SU-DHL-6 (cell line): ENCODE measurements around the gene SYDE2.
"Not testable (repeated sequence)": the region's sequence is repeated elsewhere in the genome, so short reads cannot be mapped to it uniquely, and the experiment has no call there.

Experiments
- H2AFZ ChIP-seq: fragments of 200-600 bp; sonication (generic); 2 replicates; pipeline ENCODE4 v1.6.1; 2014; ENCODE audit warnings: low read depth, mild to moderate bottlenecking, moderate library complexity, mixed read lengths, antibody characterized with exemption, low read length; ENCODE audit not compliant: severe bottlenecking
- H3F3A ChIP-seq: fragments of 200-600 bp; shearing (Covaris generic); 2 replicates; pipeline ENCODE4 v1.6.0; 2016; ENCODE audit warnings: antibody characterized with exemption, mild to moderate bottlenecking; ENCODE audit not compliant: insufficient read depth
- H3K27ac ChIP-seq: fragments of 200-600 bp; sonication (generic); 2 replicates; pipeline ENCODE4 v1.5.1; 2016; ENCODE audit warnings: low read depth, mild to moderate bottlenecking, low read length, moderate library complexity, mixed read lengths
- H3K27me3 ChIP-seq: fragments of 200-600 bp; sonication (generic), shearing (Covaris generic); 2 replicates; pipeline ENCODE4 v1.6.0; 2014; ENCODE audit warnings: mild to moderate bottlenecking, low read length
- H3K36me3 ChIP-seq: fragments of 200-600 bp; sonication (generic); 2 replicates; pipeline ENCODE4 v1.6.1; 2014; ENCODE audit warnings: mild to moderate bottlenecking, low read length, mixed read lengths
- H3K4me2 ChIP-seq: fragments of 300-600, 200-600 bp; shearing (Covaris generic), sonication (generic); 2 replicates; pipeline ENCODE4 v1.6.0; 2014; ENCODE audit warnings: low read length, low read depth, mild to moderate bottlenecking; ENCODE audit not compliant: poor library complexity, severe bottlenecking
- H3K4me3 ChIP-seq: fragments of 200-600 bp; sonication (generic); 2 replicates; pipeline ENCODE4 v1.5.1; 2014; ENCODE audit warnings: antibody characterized with exemption, low read length, mild to moderate bottlenecking, mixed read lengths; ENCODE audit not compliant: insufficient read depth, poor library complexity, severe bottlenecking
- H3K79me2 ChIP-seq: fragments of 200-600 bp; sonication (generic); 2 replicates; pipeline ENCODE4 v1.6.1; 2014; ENCODE audit warnings: mild to moderate bottlenecking, low read length, moderate library complexity; ENCODE audit not compliant: insufficient read depth
- H3K9ac ChIP-seq: fragments of 200-600 bp; sonication (generic); 2 replicates; pipeline ENCODE4 v1.7.0; 2014; ENCODE audit warnings: mild to moderate bottlenecking, low read length
- H3K9me2 ChIP-seq: fragments of 200-600 bp; sonication (generic); replicated peaks from 2 replicates; pipeline ENCODE4 v1.6.1; 2014; ENCODE audit warnings: low read length; ENCODE audit not compliant: insufficient read depth
- H3K9me3 ChIP-seq: fragments of 200-600 bp; sonication (generic); 2 replicates; pipeline ENCODE4 v1.6.1; 2014; ENCODE audit warnings: low read length, mixed read lengths; ENCODE audit not compliant: insufficient read depth
- H4K20me1 ChIP-seq: fragments of 200-600 bp; sonication (generic); 2 replicates; pipeline ENCODE4 v1.6.1; 2014; ENCODE audit warnings: low read depth, mild to moderate bottlenecking, antibody characterized with exemption, low read length, moderate library complexity, mixed read lengths
- EZH2phosphoT487 ChIP-seq: fragments of 200-600 bp; sonication (generic), shearing (Covaris generic); conservative IDR thresholded peaks from 2 replicates; pipeline ENCODE4 v1.6.1; 2018; ENCODE audit warnings: mild to moderate bottlenecking, antibody characterized with exemption, low read length, moderate library complexity, mixed read lengths
- TF ChIP-seq, protein P1 (sequence below): fragments of 200-600 bp; sonication (generic); IDR thresholded peaks from one replicate; pipeline ENCODE4 v1.5.1; 2017; ENCODE audit warnings: antibody characterized with exemption, mild to moderate bottlenecking, low read length, moderate library complexity; ENCODE audit not compliant: insufficient read depth, poor library complexity, severe bottlenecking

The SYDE2 gene, protein sequence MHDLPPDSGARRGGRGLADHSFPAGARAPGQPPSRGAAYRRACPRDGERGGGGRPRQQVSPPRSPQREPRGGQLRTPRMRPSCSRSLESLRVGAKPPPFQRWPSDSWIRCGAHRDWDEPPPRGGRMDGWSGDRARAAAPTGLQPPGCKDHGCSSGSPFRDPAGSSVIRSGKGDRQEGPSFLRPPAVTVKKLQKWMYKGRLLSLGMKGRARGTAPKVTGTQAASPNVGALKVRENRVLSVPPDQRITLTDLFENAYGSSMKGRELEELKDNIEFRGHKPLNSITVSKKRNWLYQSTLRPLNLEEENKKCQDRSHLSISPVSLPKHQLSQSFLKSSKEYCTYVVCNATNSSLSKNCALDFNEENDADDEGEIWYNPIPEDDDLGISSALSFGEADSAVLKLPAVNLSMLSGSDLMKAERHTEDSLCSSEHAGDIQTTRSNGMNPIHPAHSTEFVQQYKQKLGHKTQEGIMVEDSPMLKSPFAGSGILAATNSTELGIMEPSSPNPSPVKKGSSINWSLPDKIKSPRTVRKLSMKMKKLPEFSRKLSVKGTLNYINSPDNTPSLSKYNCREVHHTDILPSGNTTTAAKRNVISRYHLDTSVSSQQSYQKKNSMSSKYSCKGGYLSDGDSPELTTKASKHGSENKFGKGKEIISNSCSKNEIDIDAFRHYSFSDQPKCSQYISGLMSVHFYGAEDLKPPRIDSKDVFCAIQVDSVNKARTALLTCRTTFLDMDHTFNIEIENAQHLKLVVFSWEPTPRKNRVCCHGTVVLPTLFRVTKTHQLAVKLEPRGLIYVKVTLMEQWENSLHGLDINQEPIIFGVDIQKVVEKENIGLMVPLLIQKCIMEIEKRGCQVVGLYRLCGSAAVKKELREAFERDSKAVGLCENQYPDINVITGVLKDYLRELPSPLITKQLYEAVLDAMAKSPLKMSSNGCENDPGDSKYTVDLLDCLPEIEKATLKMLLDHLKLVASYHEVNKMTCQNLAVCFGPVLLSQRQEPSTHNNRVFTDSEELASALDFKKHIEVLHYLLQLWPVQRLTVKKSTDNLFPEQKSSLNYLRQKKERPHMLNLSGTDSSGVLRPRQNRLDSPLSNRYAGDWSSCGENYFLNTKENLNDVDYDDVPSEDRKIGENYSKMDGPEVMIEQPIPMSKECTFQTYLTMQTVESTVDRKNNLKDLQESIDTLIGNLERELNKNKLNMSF

DNA sequence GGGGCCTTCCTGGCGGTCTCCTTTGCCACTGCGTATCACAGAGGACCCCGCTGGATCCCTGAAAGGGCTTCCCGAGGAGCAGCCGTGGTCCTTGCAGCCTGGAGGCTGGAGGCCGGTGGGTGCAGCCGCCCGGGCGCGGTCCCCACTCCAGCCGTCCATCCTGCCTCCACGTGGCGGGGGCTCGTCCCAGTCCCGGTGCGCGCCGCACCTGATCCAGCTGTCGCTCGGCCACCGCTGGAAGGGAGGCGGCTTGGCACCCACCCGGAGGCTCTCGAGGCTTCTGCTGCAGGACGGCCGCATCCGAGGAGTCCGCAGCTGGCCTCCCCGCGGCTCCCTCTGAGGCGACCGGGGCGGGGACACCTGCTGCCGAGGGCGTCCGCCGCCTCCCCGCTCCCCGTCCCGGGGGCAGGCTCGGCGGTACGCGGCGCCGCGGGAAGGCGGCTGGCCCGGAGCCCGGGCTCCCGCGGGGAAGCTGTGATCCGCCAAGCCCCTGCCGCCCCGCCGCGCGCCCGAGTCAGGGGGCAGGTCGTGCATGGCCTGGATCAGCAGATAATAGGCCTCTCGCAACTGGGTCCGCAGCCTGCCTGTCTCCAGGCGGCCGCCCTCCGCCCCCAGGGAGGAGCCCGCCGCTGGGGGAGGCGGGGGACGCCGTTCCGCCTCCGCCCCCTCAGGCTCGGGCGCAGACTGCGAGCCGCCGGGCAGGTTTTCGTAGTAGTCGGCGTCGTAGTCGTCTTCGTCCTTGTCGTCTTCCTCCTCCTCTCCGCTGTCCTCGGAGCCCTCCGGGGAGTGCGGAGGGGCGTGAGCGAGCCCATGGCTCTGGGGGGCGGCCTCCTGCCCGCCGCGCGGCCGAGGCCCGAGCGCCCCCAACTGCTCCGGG, at the start of gene SYDE2:
TSS of gene SYDE2 (minus strand) at position 554 of the 877 bp plus-strand sequence. CDS start at position 534, 20 bp downstream.
- peak within 1 kb of the TSS; percentile 97 for H2AFZ ChIP-seq
- H3K27ac ChIP-seq: peak within 1 kb of the TSS; percentile 71
- no peaks in the 10 kb centered on the region for H4K20me1 ChIP-seq
- H3K36me3 ChIP-seq: no peaks in the 10 kb centered on the region
- H3K9me3 ChIP-seq: no peaks in the 10 kb centered on the region
- H3K9me2 ChIP-seq: no peaks in the 10 kb centered on the region
- TF ChIP-seq EZH2phosphoT487: no peak
- TF ChIP-seq, protein P1, sequence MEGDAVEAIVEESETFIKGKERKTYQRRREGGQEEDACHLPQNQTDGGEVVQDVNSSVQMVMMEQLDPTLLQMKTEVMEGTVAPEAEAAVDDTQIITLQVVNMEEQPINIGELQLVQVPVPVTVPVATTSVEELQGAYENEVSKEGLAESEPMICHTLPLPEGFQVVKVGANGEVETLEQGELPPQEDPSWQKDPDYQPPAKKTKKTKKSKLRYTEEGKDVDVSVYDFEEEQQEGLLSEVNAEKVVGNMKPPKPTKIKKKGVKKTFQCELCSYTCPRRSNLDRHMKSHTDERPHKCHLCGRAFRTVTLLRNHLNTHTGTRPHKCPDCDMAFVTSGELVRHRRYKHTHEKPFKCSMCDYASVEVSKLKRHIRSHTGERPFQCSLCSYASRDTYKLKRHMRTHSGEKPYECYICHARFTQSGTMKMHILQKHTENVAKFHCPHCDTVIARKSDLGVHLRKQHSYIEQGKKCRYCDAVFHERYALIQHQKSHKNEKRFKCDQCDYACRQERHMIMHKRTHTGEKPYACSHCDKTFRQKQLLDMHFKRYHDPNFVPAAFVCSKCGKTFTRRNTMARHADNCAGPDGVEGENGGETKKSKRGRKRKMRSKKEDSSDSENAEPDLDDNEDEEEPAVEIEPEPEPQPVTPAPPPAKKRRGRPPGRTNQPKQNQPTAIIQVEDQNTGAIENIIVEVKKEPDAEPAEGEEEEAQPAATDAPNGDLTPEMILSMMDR: no peak
- peaks cover 13% of the 10 kb centered on the region for H3F3A ChIP-seq
- no peaks in the 10 kb centered on the region for H3K27me3 ChIP-seq
- peak within 1 kb of the TSS; percentile 63 for H3K9ac ChIP-seq
- H3K4me3 ChIP-seq: peak within 1 kb of the TSS; percentile 66
- no peaks in the 10 kb centered on the region for H3K79me2 ChIP-seq
- H3K4me2 ChIP-seq: peak within 1 kb of the TSS; percentile 73

DNA sequence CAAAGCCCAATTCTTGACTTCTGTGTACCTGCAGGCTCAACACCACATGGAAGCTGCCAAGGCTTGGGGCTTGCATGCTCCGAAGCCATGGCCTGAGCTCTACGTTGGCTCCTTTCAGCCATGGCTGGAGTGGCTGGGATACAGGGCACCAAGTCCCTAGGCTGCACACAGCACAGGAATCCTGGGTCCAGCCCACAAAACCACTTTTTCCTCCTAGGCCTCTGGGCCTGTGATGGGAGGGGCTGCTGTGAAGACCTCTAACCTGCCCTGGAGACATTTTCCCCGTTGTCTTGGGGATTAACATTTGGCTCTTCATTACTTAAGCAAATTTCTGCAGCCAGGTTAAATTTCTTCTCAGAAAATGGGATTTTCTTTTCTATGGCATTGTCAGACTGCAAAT, 48.2 kb upstream of the SYDE2 start:
- not testable (repeated sequence) for H3K27me3 ChIP-seq, H3K9me2 ChIP-seq, H2AFZ ChIP-seq, H3K4me3 ChIP-seq, H3K9me3 ChIP-seq, H4K20me1 ChIP-seq, H3K9ac ChIP-seq, H3K27ac ChIP-seq, H3F3A ChIP-seq, H3K79me2 ChIP-seq, H3K4me2 ChIP-seq
- H3K36me3 ChIP-seq: peaks cover 36% of the 10 kb centered on the region

DNA sequence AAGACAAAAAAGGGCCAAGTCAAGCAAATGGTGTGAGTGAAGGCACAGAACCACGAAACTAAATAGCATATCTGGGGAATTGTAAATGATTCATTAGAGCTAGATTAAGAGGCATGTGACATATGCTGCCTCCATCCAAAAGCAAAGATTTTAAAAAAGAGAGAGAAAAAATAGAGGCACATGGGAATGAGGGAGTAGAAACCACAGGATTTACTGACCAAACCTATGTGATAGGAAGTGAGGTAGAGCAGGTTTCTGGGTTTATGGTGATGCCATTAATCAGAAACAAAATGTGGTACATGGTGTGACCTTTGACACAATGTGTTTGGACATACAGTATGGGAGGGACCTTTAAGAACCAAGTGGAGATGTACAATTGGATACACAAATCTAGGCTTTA, 45.1 kb upstream of the SYDE2 start:
- Histone ChIP-seq H3K36me3 (peaks cover 9% of the 10 kb centered on the region; the same call in 1 of the 2 replicates), H4K20me1 (no peaks in the 10 kb centered on the region), H3K27me3 (no peaks in the 10 kb centered on the region), H3K9ac (no peak overlapping the region), H3K27ac (no peak overlapping the region), H3K79me2 (no peaks in the 10 kb centered on the region), H3K9me3 (no peaks in the 10 kb centered on the region), H3K4me3 (no peak overlapping the region), H3K9me2 (no peaks in the 10 kb centered on the region), H3F3A (no peaks in the 10 kb centered on the region), H3K4me2 (no peak overlapping the region), H2AFZ (no peak overlapping the region)
- TF ChIP-seq, protein P1: no peak
- no peak for TF ChIP-seq EZH2phosphoT487
